CD4-positive, alpha-beta T cell treated with Interleukin-6 for 4 hours (primary cell): ENCODE measurements around the gene RPS6KB2.
"Not testable (repeated sequence)": the region's sequence is repeated elsewhere in the genome, so short reads cannot be mapped to it uniquely, and the experiment has no call there.

ENCODE experiments used
- DNase-seq: peaks from one replicate; pipeline ENCODE4 v3.0.0-alpha.2; 2020; ENCODE audit warnings: mixed read lengths

The RPS6KB2 gene

GRCh38 chr11:67448220-67448609, 19.9 kb downstream of the RPS6KB2 start:
- no peak for DNase-seq

GRCh38 chr11:67449116-67449844, 21.0 kb downstream of the RPS6KB2 start:
- DNase-seq = no peak

- DNase-seq = no peak
Observed at GRCh38 chr11:67450796-67451657, 22.7 kb downstream of the RPS6KB2 start.

- no peak for DNase-seq
Observed at GRCh38 chr11:67451658-67451976, 23.3 kb downstream of the RPS6KB2 start.

GRCh38 chr11:67452141-67452952, 24.1 kb downstream of the RPS6KB2 start, which contains the start of gene GPR152:
TSS of gene GPR152 (minus strand) at chr11:67452729. CDS start at chr11:67452724, 5 bp downstream.
- no peak for DNase-seq

- DNase-seq = no peak
Observed at GRCh38 chr11:67453816-67454732, 25.8 kb downstream of the RPS6KB2 start.

GRCh38 chr11:67455054-67455453, 26.8 kb downstream of the RPS6KB2 start, which contains the start of gene CABP4:
TSS of gene CABP4 (plus strand) at chr11:67455354. CDS start at chr11:67455424, 70 bp downstream.
- no peak for DNase-seq

- no peak for DNase-seq
Observed at GRCh38 chr11:67456068-67456705, 27.9 kb downstream of the RPS6KB2 start.

- DNase-seq = no peak
Observed at GRCh38 chr11:67457453-67457852, 29.2 kb downstream of the RPS6KB2 start.

- no peak for DNase-seq
Observed at GRCh38 chr11:67458266-67458665, 30.0 kb downstream of the RPS6KB2 start.

GRCh38 chr11:67463186-67463585, 34.9 kb downstream of the RPS6KB2 start:
- DNase-seq = no peak

- no peak for DNase-seq
Observed at GRCh38 chr11:67463680-67464410, 35.6 kb downstream of the RPS6KB2 start.

GRCh38 chr11:67464411-67465188, 36.3 kb downstream of the RPS6KB2 start:
- peak; percentile 94 for DNase-seq

GRCh38 chr11:67465189-67465510, 36.9 kb downstream of the RPS6KB2 start:
- no peak for DNase-seq

GRCh38 chr11:67465530-67465929, 37.2 kb downstream of the RPS6KB2 start:
- not testable (repeated sequence) for DNase-seq

- no peak for DNase-seq
Observed at GRCh38 chr11:67466367-67466766, 38.1 kb downstream of the RPS6KB2 start.

- no peak for DNase-seq
Observed at GRCh38 chr11:67466962-67467771, 38.9 kb downstream of the RPS6KB2 start.

GRCh38 chr11:67468056-67468455, 39.8 kb downstream of the RPS6KB2 start:
- peak; percentile 37 for DNase-seq

GRCh38 chr11:67468456-67468758, 40.1 kb downstream of the RPS6KB2 start:
- peak; percentile 31 for DNase-seq
